Keratinocyte (primary cell): ENCODE data around the gene FDXACB1. TPM values are rescaled to one million over a fixed set of nuclear protein-coding genes. Genes with fewer than 3 reads are reported as not detected.

ENCODE experiments used
- DNase-seq: peaks from one replicate; pipeline ENCODE4 v3.0.0-alpha.2; 2011; ENCODE audit warnings: low read depth, missing footprints, low spot score
- FAIRE-seq: peaks from 2 replicates; lab custom pipeline; 2011; peaks lifted over from hg19 to GRCh38; lab: Jason Lieb, UNC
- H2AFZ ChIP-seq: 2 replicates; pipeline ENCODE4 v1.6.0; 2012; ENCODE audit warnings: low read length, control low read depth, inconsistent platforms; ENCODE audit not compliant: control insufficient read depth
- H3K27ac ChIP-seq: 2 replicates; pipeline ENCODE4 v1.5.1; 2011; ENCODE audit warnings: low read length; ENCODE audit not compliant: control insufficient read depth, insufficient read depth
- H3K27me3 ChIP-seq: 3 replicates; pipeline ENCODE4 v1.6.0; 2011; ENCODE audit warnings: low read length; ENCODE audit not compliant: control insufficient read depth, insufficient read depth; ENCODE audit errors: extremely low read depth
- H3K36me3 ChIP-seq, 2 experiments: 2 replicates in 1 of 2; 3 replicates in 1 of 2; pipeline ENCODE4 v1.5.1; 2011; ENCODE audit warnings: low read length in 2 of 2, mild to moderate bottlenecking in 1 of 2; ENCODE audit not compliant: control insufficient read depth in 2 of 2, insufficient read depth in 2 of 2; ENCODE audit errors: extremely low read depth in 1 of 2
- H3K4me1 ChIP-seq: 3 replicates; pipeline ENCODE4 v1.5.1; 2011; ENCODE audit warnings: low read length; ENCODE audit not compliant: control insufficient read depth, insufficient read depth; ENCODE audit errors: extremely low read depth
- H3K4me2 ChIP-seq: 3 replicates; pipeline ENCODE4 v1.6.0; 2011; ENCODE audit warnings: low read depth, low read length; ENCODE audit not compliant: control insufficient read depth, insufficient read depth; ENCODE audit errors: extremely low read depth
- H3K4me3 ChIP-seq, 3 experiments: fragments of 200-600 bp in 1 of 3; sonication (generic) in 1 of 3; 2 replicates in 2 of 3; 3 replicates in 1 of 3; pipeline ENCODE4 v1.5.1; 2011 to 2016; ENCODE audit warnings: low read length in 3 of 3, mild to moderate bottlenecking in 3 of 3, control low read depth in 2 of 3, inconsistent platforms in 1 of 3, low read depth in 1 of 3, mixed read lengths in 1 of 3, mixed run types in 1 of 3, moderate library complexity in 1 of 3; ENCODE audit not compliant: control insufficient read depth in 2 of 3, insufficient read depth in 2 of 3; ENCODE audit errors: extremely low read depth in 1 of 3
- H3K79me2 ChIP-seq: 2 replicates; pipeline ENCODE4 v1.6.0; 2012; ENCODE audit warnings: low read length; ENCODE audit not compliant: control insufficient read depth, insufficient read depth
- H3K9ac ChIP-seq: 3 replicates; pipeline ENCODE4 v1.6.0; 2011; ENCODE audit warnings: low read length; ENCODE audit not compliant: control insufficient read depth, insufficient read depth; ENCODE audit errors: extremely low read depth
- H3K9me1 ChIP-seq: 3 replicates; pipeline ENCODE4 v1.6.0; 2011; ENCODE audit warnings: low read length; ENCODE audit not compliant: control insufficient read depth, insufficient read depth; ENCODE audit errors: extremely low read depth
- H3K9me3 ChIP-seq: 2 replicates; pipeline ENCODE4 v1.5.1; 2012; ENCODE audit warnings: low read depth, low read length; ENCODE audit not compliant: control insufficient read depth
- H4K20me1 ChIP-seq: 3 replicates; pipeline ENCODE4 v1.6.0; 2011; ENCODE audit warnings: low read length; ENCODE audit not compliant: control insufficient read depth, insufficient read depth; ENCODE audit errors: extremely low read depth
- CTCF ChIP-seq, 3 experiments: IDR thresholded peaks in 1 of 3; conservative IDR thresholded peaks in 1 of 3; optimal IDR thresholded peaks in 1 of 3; 2 replicates in 2 of 3; 3 replicates in 1 of 3; pipeline versions ENCODE3 to v1.5.1; 2011; ENCODE audit warnings: low read length in 3 of 3, mild to moderate bottlenecking in 3 of 3, moderate library complexity in 2 of 3, control low read depth in 1 of 3, inconsistent platforms in 1 of 3; ENCODE audit not compliant: insufficient read depth in 2 of 3; ENCODE audit errors: extremely low read depth in 1 of 3
- EZH2 ChIP-seq: IDR thresholded peaks from one replicate; pipeline ENCODE4 v1.6.1; 2012; ENCODE audit warnings: inconsistent platforms, mild to moderate bottlenecking, low read length, moderate library complexity
- dilution Hi-C: fragments of 300-500 bp; cut with MboI; formaldehyde crosslinking; loops from one replicate; pipeline ENCODE4 v1.7.0; 2020; ENCODE audit warnings: low sequenced_read_pairs; ENCODE audit not compliant: extremely low pct_ligation_motif_present
- polyA plus RNA-seq, 5 experiments: library from polyadenylated mRNA; depleted of rRNA in 3 of 5; stranded (reverse) in 3 of 5; stranded (forward) in 1 of 5; unstranded in 1 of 5; fragments of >200 nt; gene quantifications; 1 replicate in 1 of 5; 2 replicates in 3 of 5; 3 replicates in 1 of 5; pipeline versions ENCODE4 v1.2.1 to v1.2.3, GENCODE V29; 2011 to 2012; ENCODE audit warnings: missing spikeins in 2 of 5, low read depth in 1 of 5, low replicate concordance in 1 of 5
- small RNA-seq, 3 experiments: library from RNA; depleted of rRNA; stranded (forward); fragments of <200 nt; gene quantifications; one replicate each; pipeline ENCODE3, GENCODE V24; 2012; ENCODE audit warnings: low read depth in 3 of 3, low replicate concordance in 1 of 3; ENCODE audit not compliant: insufficient read length in 3 of 3

The FDXACB1 gene
- polyA plus RNA-seq, 1 donor (not counting 4 experiments of a cell fraction or from before 2014, with no cell fraction given), result 2.9 TPM

GRCh38 chr11:111826322-111826950 lies 52.5 kb downstream of the FDXACB1 start:
- Histone ChIP-seq H3K79me2 (no peaks in the 10 kb centered on the region), H3K9ac (no peak overlapping the region), H3K36me3 (no peaks in the 10 kb centered on the region), H3K27ac (no peak overlapping the region), H3K9me3 (no peaks in the 10 kb centered on the region), H3K4me1 (no peaks in the 10 kb centered on the region), H2AFZ (no peak overlapping the region), H4K20me1 (no peaks in the 10 kb centered on the region), H3K4me3 (no peak overlapping the region), H3K9me1 (no peaks in the 10 kb centered on the region), H3K4me2 (no peak overlapping the region), H3K27me3 (no peaks in the 10 kb centered on the region)
- DNase-seq (no peak), FAIRE-seq (no peak)
- TF ChIP-seq EZH2 (no peak), CTCF (optimal IDR thresholded peaks at IDR 0.05 in 1 of 3, IDR thresholded peaks at IDR 0.05 in 1 of 3, conservative IDR thresholded peaks at IDR 0.05 in 1 of 3; ENCODE audit: extremely low read depth in 1 of 3, insufficient read depth in 2 of 3, low read length in 3 of 3) (no peak)
- dilution Hi-C loops, result no loop called here

Small RNA genes within 50 kb of the gene (small RNA-seq; reads per million reads assigned to genes)
- 0 to 0.07 (median 0) reads per million in 3 experiments for gene C11orf52
- 0 reads per million in 3 experiments for gene GNG5P3
- 0 reads per million in 3 experiments for gene RNA5SP351
- gene RPL37AP8, result 0 reads per million in 3 experiments

Other genes with a start within 250 kb of the FDXACB1 start
- gene PPP2R1B, start 112.8 kb downstream of the FDXACB1 start, polyA plus RNA-seq, result 22.3 to 35.1 TPM (median 33.6 TPM) in 3 replicates
- 23.4 to 34.4 TPM (median 27.2 TPM) in 3 replicates for gene ALG9, start 7.6 kb downstream of the FDXACB1 start, polyA plus RNA-seq
- 33.0 to 63.8 TPM (median 58.9 TPM) in 3 replicates for gene CFAP68, start 376 bp upstream of the FDXACB1 start, polyA plus RNA-seq
- gene CRYAB, start 32.6 kb upstream of the FDXACB1 start, polyA plus RNA-seq, result 7.4 to 47.9 TPM (median 11.0 TPM) in 3 replicates
- gene HSPB2, start 33.6 kb upstream of the FDXACB1 start, polyA plus RNA-seq, result 0.08 to 0.98 TPM (median 0.22 TPM) in 3 replicates
- 2.9 to 5.5 TPM (median 3.5 TPM) in 3 replicates for gene C11orf52, start 39.7 kb upstream of the FDXACB1 start, polyA plus RNA-seq
- 5.9 to 13.2 TPM (median 7.8 TPM) in 3 replicates for gene DIXDC1, start 58.2 kb upstream of the FDXACB1 start, polyA plus RNA-seq
- 23.3 to 41.9 TPM (median 40.2 TPM) in 3 replicates for gene DLAT, start 146.2 kb upstream of the FDXACB1 start, polyA plus RNA-seq
- gene PIH1D2, start 194.9 kb upstream of the FDXACB1 start, polyA plus RNA-seq, result 1.2 to 2.0 TPM (median 1.9 TPM) in 3 replicates
- gene NKAPD1, start 195.1 kb upstream of the FDXACB1 start, polyA plus RNA-seq, result 13.1 to 23.3 TPM (median 18.9 TPM) in 3 replicates
- gene TIMM8B, start 207.6 kb upstream of the FDXACB1 start, polyA plus RNA-seq, result 91.7 to 151 TPM (median 126 TPM) in 3 replicates
- 101 to 126 TPM (median 121 TPM) in 3 replicates for gene SDHD, start 207.7 kb upstream of the FDXACB1 start, polyA plus RNA-seq